Esophagus squamous epithelium (tissue), 4 donors: Measurements from ENCODE around the gene ADAMTS14.

Experiments
- POLR2A ChIP-seq, 4 donors: fragments of 450-650 bp; IDR thresholded peaks; one replicate each; pipeline ENCODE4 v1.6.1; 2017; ENCODE audit warnings: antibody characterized with exemption in 4 of 4, mild to moderate bottlenecking in 4 of 4, moderate library complexity in 3 of 4
- TF ChIP-seq, protein P1 (sequence below), 6 experiments: fragments of 450-650 bp in 4 of 6; fragments of 200-600 bp in 2 of 6; sonication (generic) in 2 of 6; IDR thresholded peaks; one replicate each; pipeline ENCODE4 v1.5.1; 2016 to 2019; ENCODE audit warnings: antibody characterized with exemption in 6 of 6, mild to moderate bottlenecking in 4 of 6, moderate library complexity in 4 of 6

GRCh38 chr10:70751991-70752390 lies 79.7 kb downstream of the ADAMTS14 start:
- TF ChIP-seq, protein P1, sequence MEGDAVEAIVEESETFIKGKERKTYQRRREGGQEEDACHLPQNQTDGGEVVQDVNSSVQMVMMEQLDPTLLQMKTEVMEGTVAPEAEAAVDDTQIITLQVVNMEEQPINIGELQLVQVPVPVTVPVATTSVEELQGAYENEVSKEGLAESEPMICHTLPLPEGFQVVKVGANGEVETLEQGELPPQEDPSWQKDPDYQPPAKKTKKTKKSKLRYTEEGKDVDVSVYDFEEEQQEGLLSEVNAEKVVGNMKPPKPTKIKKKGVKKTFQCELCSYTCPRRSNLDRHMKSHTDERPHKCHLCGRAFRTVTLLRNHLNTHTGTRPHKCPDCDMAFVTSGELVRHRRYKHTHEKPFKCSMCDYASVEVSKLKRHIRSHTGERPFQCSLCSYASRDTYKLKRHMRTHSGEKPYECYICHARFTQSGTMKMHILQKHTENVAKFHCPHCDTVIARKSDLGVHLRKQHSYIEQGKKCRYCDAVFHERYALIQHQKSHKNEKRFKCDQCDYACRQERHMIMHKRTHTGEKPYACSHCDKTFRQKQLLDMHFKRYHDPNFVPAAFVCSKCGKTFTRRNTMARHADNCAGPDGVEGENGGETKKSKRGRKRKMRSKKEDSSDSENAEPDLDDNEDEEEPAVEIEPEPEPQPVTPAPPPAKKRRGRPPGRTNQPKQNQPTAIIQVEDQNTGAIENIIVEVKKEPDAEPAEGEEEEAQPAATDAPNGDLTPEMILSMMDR (IDR thresholded peaks at IDR 0.05), result no peak
- no peak for TF ChIP-seq POLR2A (IDR thresholded peaks at IDR 0.05)
